Endothelial cell of umbilical vein (primary cell): ENCODE results near the gene PRR23C. TPM values are rescaled to one million over a fixed set of nuclear protein-coding genes. Genes with fewer than 3 reads are reported as not detected.

Experiments
- BruUV-seq: library from RNA; stranded (reverse); fragments of 400-500 nt; replicated peaks from 2 replicates; lab custom pipeline; 2021; lab: Mats Ljungman, UMichigan
- CTCF ChIA-PET: fragments of 300-600, 350-600 bp; sonication (Branson Sonifier 250); formaldehyde crosslinking; loops from one replicate; lab custom pipeline; 2021; ENCODE audit warnings: antibody characterized with exemption, inconsistent platforms; lab: Charles Lee
- POLR2A ChIA-PET: fragments of 300-600, 350-600 bp; sonication (Branson Sonifier 250); formaldehyde crosslinking; loops from one replicate; lab custom pipeline; 2021; ENCODE audit warnings: antibody characterized with exemption, inconsistent platforms; lab: Charles Lee
- DNase-seq: peaks from one replicate; pipeline ENCODE4 v3.0.0-alpha.2; 2011; ENCODE audit warnings: low read depth, low spot score
- FAIRE-seq: peaks from 2 replicates; lab custom pipeline; 2011; peaks lifted over from hg19 to GRCh38; lab: Jason Lieb, UNC
- H2AFZ ChIP-seq: 2 replicates; pipeline ENCODE4 v1.6.0; 2012; ENCODE audit warnings: low read depth, low read length, control low read depth, inconsistent platforms
- H3K27ac ChIP-seq: 2 replicates; pipeline ENCODE4 v1.5.1; 2011; ENCODE audit warnings: low read depth, mild to moderate bottlenecking, control low read depth, low read length, moderate library complexity; ENCODE audit not compliant: insufficient read depth
- H3K27me3 ChIP-seq, 2 experiments: 2 replicates each; pipeline versions ENCODE4 v1.6.0 to v1.6.1; 2011; ENCODE audit warnings: low read length in 2 of 2, mixed read lengths in 1 of 2; ENCODE audit not compliant: control insufficient read depth in 2 of 2, insufficient read depth in 2 of 2
- H3K36me3 ChIP-seq, 2 experiments: 2 replicates in 1 of 2; 3 replicates in 1 of 2; pipeline ENCODE4 v1.5.1; 2011; ENCODE audit warnings: low read length in 2 of 2, mild to moderate bottlenecking in 1 of 2, moderate library complexity in 1 of 2; ENCODE audit not compliant: control insufficient read depth in 2 of 2, insufficient read depth in 2 of 2; ENCODE audit errors: extremely low read depth in 1 of 2
- H3K4me1 ChIP-seq: 3 replicates; pipeline ENCODE4 v1.5.1; 2011; ENCODE audit warnings: mild to moderate bottlenecking, low read length; ENCODE audit not compliant: control insufficient read depth, insufficient read depth; ENCODE audit errors: extremely low read depth
- H3K4me2 ChIP-seq: 2 replicates; pipeline ENCODE4 v1.6.1; 2011; ENCODE audit warnings: low read length, control low read depth, mixed read lengths; ENCODE audit not compliant: insufficient read depth
- H3K4me3 ChIP-seq, 3 experiments: fragments of 200-600 bp in 1 of 3; sonication (generic), shearing (Covaris generic) in 1 of 3; replicated peaks in 1 of 3; 2 replicates each; pipeline ENCODE4 v1.5.1; 2011 to 2016; ENCODE audit warnings: control low read depth in 3 of 3, low read length in 3 of 3, mild to moderate bottlenecking in 2 of 3, inconsistent platforms in 1 of 3, low read depth in 1 of 3, moderate library complexity in 1 of 3; ENCODE audit not compliant: insufficient read depth in 1 of 3
- H3K79me2 ChIP-seq: 2 replicates; pipeline ENCODE4 v1.6.0; 2012; ENCODE audit warnings: low read length, inconsistent platforms; ENCODE audit not compliant: control insufficient read depth, insufficient read depth
- H3K9ac ChIP-seq: replicated peaks from 2 replicates; pipeline ENCODE3; 2011; ENCODE audit warnings: low read length, control low read depth; ENCODE audit not compliant: insufficient read depth; ENCODE audit errors: extremely low read depth
- H3K9me1 ChIP-seq: replicated peaks from 3 replicates; pipeline ENCODE4 v1.6.0; 2011; ENCODE audit warnings: mild to moderate bottlenecking, low read length; ENCODE audit not compliant: control insufficient read depth, insufficient read depth; ENCODE audit errors: extremely low read depth
- H3K9me3 ChIP-seq: replicated peaks from 2 replicates; pipeline ENCODE4 v1.5.1; 2012; ENCODE audit warnings: low read length, inconsistent platforms; ENCODE audit not compliant: control insufficient read depth, insufficient read depth
- H4K20me1 ChIP-seq: replicated peaks from 2 replicates; pipeline ENCODE3; 2011; ENCODE audit warnings: mild to moderate bottlenecking, low read length; ENCODE audit not compliant: control insufficient read depth, insufficient read depth; ENCODE audit errors: extremely low read depth
- CTCF ChIP-seq, 2 donors: IDR thresholded peaks; 1 replicate in 1 of 2; 2 replicates in 1 of 2; pipeline ENCODE4 v1.5.1; 2011; ENCODE audit warnings: low read length in 2 of 2, mild to moderate bottlenecking in 2 of 2, moderate library complexity in 2 of 2, control low read depth in 1 of 2, inconsistent platforms in 1 of 2, low read depth in 1 of 2; ENCODE audit not compliant: insufficient read depth in 1 of 2; ENCODE audit errors: extremely low read depth in 1 of 2
- EZH2 ChIP-seq: IDR thresholded peaks from 2 replicates; pipeline ENCODE4 v1.6.1; 2012; ENCODE audit warnings: borderline replicate concordance, low read depth, mild to moderate bottlenecking, moderate library complexity, low read length, inconsistent platforms; ENCODE audit not compliant: severe bottlenecking
- POLR2A ChIP-seq: IDR thresholded peaks from 2 replicates; pipeline ENCODE4 v1.6.1; 2012; ENCODE audit warnings: low read depth, mild to moderate bottlenecking, control low read depth, low read length
- POLR2AphosphoS5 ChIP-seq: IDR thresholded peaks from 2 replicates; pipeline ENCODE4 v1.6.1; 2012; ENCODE audit warnings: low read depth, mild to moderate bottlenecking, control low read depth, low read length, moderate library complexity; ENCODE audit not compliant: insufficient read depth
- dilution Hi-C: fragments of 300-500 bp; cut with MboI; formaldehyde crosslinking; loops from one replicate; pipeline ENCODE4 v1.15.0; 2019; ENCODE audit warnings: low sequenced_read_pairs; ENCODE audit not compliant: extremely low pct_ligation_motif_present
- intact Hi-C: fragments of 100-400 bp; cut with micrococcal nuclease; formaldehyde crosslinking; loops from one replicate; pipeline ENCODE4 v1.10.0; 2022
- polyA plus RNA-seq, 4 experiments: library from polyadenylated mRNA; depleted of rRNA in 3 of 4; stranded (reverse) in 3 of 4; unstranded in 1 of 4; fragments of >200 nt; gene quantifications; 2 replicates each; pipeline versions ENCODE4 v1.2.1 to v1.2.3, GENCODE V29; 2011 to 2012; ENCODE audit warnings: missing spikeins in 1 of 4
- total RNA-seq: library from RNA; stranded (reverse); gene quantifications from 2 replicates; pipeline ENCODE4 v1.2.3, GENCODE V29; 2021

The PRR23C gene
- total and polyA plus RNA-seq, 2 donors (not counting 3 experiments of a cell fraction or from before 2014, with no cell fraction given), result not detected

GRCh38 chr3:139087621-139088020 lies 42.9 kb upstream of the PRR23C start:
- no peaks in the 10 kb centered on the region for H3K36me3 ChIP-seq
- ChIA-PET POLR2A (no interaction called here), CTCF (interaction anchor here (2.0 kb wide), 1 partner anchor 24 kb away, joined by 10 read pairs; no protein-coding TSS in a partner anchor)
- BruUV-seq, result no TSS peak
- H3K27ac ChIP-seq, result no peak overlapping the region
- TF ChIP-seq POLR2AphosphoS5 (no peak), CTCF (IDR thresholded peaks at IDR 0.05; ENCODE audit: extremely low read depth in 1 of 2, insufficient read depth in 1 of 2, low read depth in 1 of 2, low read length in 2 of 2) (no peak), POLR2A (no peak), EZH2 (no peak)
- no peak for FAIRE-seq
- dilution Hi-C loops (no loop called here), intact Hi-C loops (no loop called here)
- H3K9me1 ChIP-seq, result no peaks in the 10 kb centered on the region
- H3K9ac ChIP-seq, result no peak overlapping the region
- H3K79me2 ChIP-seq, result no peaks in the 10 kb centered on the region
- no peak overlapping the region for H3K4me3 ChIP-seq
- H3K4me2 ChIP-seq, result no peak overlapping the region
- H3K4me1 ChIP-seq, result no peaks in the 10 kb centered on the region
- no peaks in the 10 kb centered on the region for H4K20me1 ChIP-seq
- no peak for DNase-seq
- H3K9me3 ChIP-seq, result no peaks in the 10 kb centered on the region
- H3K27me3 ChIP-seq, result no peaks in the 10 kb centered on the region
- H2AFZ ChIP-seq, result no peak overlapping the region

- TF ChIP-seq POLR2A, result no peak
- no peak overlapping the region for H2AFZ ChIP-seq
- H3K4me2 ChIP-seq, result no peak overlapping the region
- H3K79me2 ChIP-seq, result no peaks in the 10 kb centered on the region
- H3K27ac ChIP-seq, result no peak overlapping the region
- H3K9me3 ChIP-seq, result no peaks in the 10 kb centered on the region
- no peak for FAIRE-seq
- CTCF ChIA-PET, result no interaction called here
- H3K9ac ChIP-seq, result no peak overlapping the region
- no peaks in the 10 kb centered on the region for H3K27me3 ChIP-seq
- H3K4me3 ChIP-seq, result no peak overlapping the region
- DNase-seq, result no peak
- dilution Hi-C loops, result no loop called here
- no peaks in the 10 kb centered on the region for H3K4me1 ChIP-seq
- H3K9me1 ChIP-seq, result no peaks in the 10 kb centered on the region
- intact Hi-C loops, result no loop called here
- POLR2A ChIA-PET, result no interaction called here
- no peaks in the 10 kb centered on the region for H3K36me3 ChIP-seq
- no peaks in the 10 kb centered on the region for H4K20me1 ChIP-seq
- no TSS peak for BruUV-seq
Measured at GRCh38 chr3:139084176-139084575, 39.5 kb upstream of the PRR23C start.
